Effector memory CD8-positive, alpha-beta T cell (primary cell): ENCODE data around the gene DDN.

Experiments used
- ATAC-seq: fragments of 150-1000 bp; cut with Tn5 transposase; replicated peaks from 2 replicates; pipeline ENCODE4 v1.10.0; 2021; ENCODE audit warnings: mild to moderate bottlenecking, moderate library complexity
- DNase-seq, 3 experiments: peaks; one replicate each; pipeline ENCODE4 v3.0.0; 2021
- H3K27ac Mint-ChIP-seq, 2 donors: one replicate each; pipeline ENCODE4 v1.8.0; 2022; ENCODE audit warnings: mild to moderate bottlenecking in 2 of 2, mixed read lengths in 2 of 2, moderate library complexity in 2 of 2
- H3K27me3 Mint-ChIP-seq, 2 donors: one replicate each; pipeline ENCODE4 v1.8.0; 2022; ENCODE audit warnings: mixed read lengths in 2 of 2
- H3K36me3 Mint-ChIP-seq: one replicate; pipeline ENCODE4 v1.8.0; 2022; ENCODE audit warnings: mild to moderate bottlenecking, moderate library complexity, mixed read lengths; ENCODE audit not compliant: insufficient read depth
- H3K4me1 Mint-ChIP-seq, 2 donors: one replicate each; pipeline ENCODE4 v1.8.0; 2022; ENCODE audit warnings: low read depth in 2 of 2, mixed read lengths in 2 of 2
- H3K4me3 Mint-ChIP-seq, 2 donors: one replicate each; pipeline ENCODE4 v1.8.0; 2022; ENCODE audit warnings: mild to moderate bottlenecking in 2 of 2, mixed read lengths in 2 of 2, moderate library complexity in 2 of 2
- H3K9me3 Mint-ChIP-seq, 2 donors: one replicate each; pipeline ENCODE4 v1.8.0; 2022; ENCODE audit warnings: mixed read lengths in 2 of 2

The DDN gene

GRCh38 chr12:49026678-49027480, 27.7 kb upstream of the DDN start:
- Mint-ChIP-seq H3K4me1 (peaks cover 2 to 4% of the 10 kb centered on the region in 2 donors), H3K9me3 (no peaks in the 10 kb centered on the region), H3K27me3 (no peaks in the 10 kb centered on the region), H3K4me3 (no peak overlapping the region), H3K36me3 (peaks cover 54% of the 10 kb centered on the region), H3K27ac (peak overlapping the region in 1 of 2 donors; percentile 88)
- DNase-seq (no peak), ATAC-seq (no peak)

GRCh38 chr12:49026101-49026500, 26.9 kb upstream of the DDN start:
- peak overlapping the region in 1 of 2 donors; percentile 81 for H3K27ac Mint-ChIP-seq
- no peaks in the 10 kb centered on the region for H3K27me3 Mint-ChIP-seq
- peaks cover 52% of the 10 kb centered on the region for H3K36me3 Mint-ChIP-seq
- H3K4me3 Mint-ChIP-seq, result no peak overlapping the region
- no peaks in the 10 kb centered on the region for H3K9me3 Mint-ChIP-seq
- H3K4me1 Mint-ChIP-seq, result peaks cover 2 to 4% of the 10 kb centered on the region in 2 donors
- DNase-seq (no peak), ATAC-seq (no peak)

DNA sequence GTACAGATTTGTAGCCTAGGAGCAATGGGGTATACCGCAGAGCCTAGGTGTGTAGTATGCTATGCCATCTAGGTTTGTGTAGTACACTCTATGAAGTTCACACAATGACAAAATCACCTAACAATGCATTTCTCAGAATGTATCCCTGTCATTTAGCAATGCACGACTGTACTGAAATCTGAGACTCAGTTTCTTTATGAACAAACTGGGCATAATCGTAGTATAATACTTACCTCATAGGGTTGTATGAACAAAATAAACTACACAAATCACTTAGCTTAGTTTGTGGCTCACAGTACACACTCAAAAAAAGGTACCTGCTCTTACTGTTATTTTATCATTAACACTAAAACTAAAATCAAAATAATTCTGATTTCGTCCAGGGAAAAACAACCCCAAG, 26.3 kb upstream of the DDN start:
- Mint-ChIP-seq H3K4me1 (peaks cover 2 to 4% of the 10 kb centered on the region in 2 donors), H3K36me3 (peaks cover 52% of the 10 kb centered on the region), H3K27ac (peak overlapping the region in 1 of 2 donors; percentile 81), H3K4me3 (no peak overlapping the region), H3K27me3 (no peaks in the 10 kb centered on the region), H3K9me3 (no peaks in the 10 kb centered on the region)
- ATAC-seq (no peak), DNase-seq (no peak)

- Mint-ChIP-seq H3K4me3 (no peak overlapping the region), H3K27ac (peak overlapping the region; percentile 81 to 89), H3K4me1 (peaks cover 6 to 9% of the 10 kb centered on the region in 2 donors), H3K27me3 (no peaks in the 10 kb centered on the region), H3K36me3 (peaks cover 50% of the 10 kb centered on the region), H3K9me3 (no peaks in the 10 kb centered on the region)
- ATAC-seq (no peak), DNase-seq (no peak)
These were observed 25.4 kb upstream of the DDN start for GRCh38 chr12:49024543-49024942.

DNA sequence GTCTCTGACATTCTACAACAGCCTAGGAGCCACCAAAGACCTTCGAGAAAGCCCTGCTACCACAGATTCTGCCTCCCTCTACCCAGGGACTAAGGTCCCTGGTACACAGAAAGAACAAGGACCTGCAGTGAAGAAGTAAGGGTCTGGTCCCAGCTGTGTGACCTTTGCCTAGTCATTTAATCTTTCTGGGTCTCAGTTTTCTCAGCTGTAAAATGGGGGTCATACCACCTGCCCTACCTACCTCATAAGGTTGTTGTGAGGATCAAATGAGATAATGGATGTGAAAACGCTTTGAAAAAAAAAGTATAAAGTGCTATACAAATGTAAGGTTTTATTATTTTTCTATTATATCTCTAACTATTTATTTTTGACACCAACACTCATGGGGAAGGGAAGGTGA, 24.6 kb upstream of the DDN start:
- H3K27ac Mint-ChIP-seq, result peak overlapping the region; percentile 89 to 100
- no peak for DNase-seq
- peaks cover 57% of the 10 kb centered on the region for H3K36me3 Mint-ChIP-seq

GRCh38 chr12:49022558-49023178, 23.5 kb upstream of the DDN start:
- ATAC-seq (no peak), DNase-seq (no peak)
- no peak overlapping the region for H3K4me3 Mint-ChIP-seq
- H3K9me3 Mint-ChIP-seq, result no peaks in the 10 kb centered on the region
- peak overlapping the region; percentile 89 to 100 for H3K27ac Mint-ChIP-seq
- H3K4me1 Mint-ChIP-seq, result peaks cover 15 to 19% of the 10 kb centered on the region in 2 donors
- peaks cover 60% of the 10 kb centered on the region for H3K36me3 Mint-ChIP-seq
- no peaks in the 10 kb centered on the region for H3K27me3 Mint-ChIP-seq

More for the DNA sequence above, 24.6 kb upstream of the DDN start:
- no peak overlapping the region for H3K4me3 Mint-ChIP-seq
- no peaks in the 10 kb centered on the region for H3K9me3 Mint-ChIP-seq
- H3K4me1 Mint-ChIP-seq, result peaks cover 12 to 15% of the 10 kb centered on the region in 2 donors
- no peak for ATAC-seq
- H3K27me3 Mint-ChIP-seq, result no peaks in the 10 kb centered on the region

GRCh38 chr12:49021292-49021915, 22.2 kb upstream of the DDN start:
- H3K9me3 Mint-ChIP-seq, result no peaks in the 10 kb centered on the region
- H3K4me1 Mint-ChIP-seq, result peaks cover 23 to 30% of the 10 kb centered on the region in 2 donors
- H3K36me3 Mint-ChIP-seq, result peaks cover 58% of the 10 kb centered on the region
- DNase-seq (no peak), ATAC-seq (no peak)
- peak overlapping the region; percentile 100 for H3K27ac Mint-ChIP-seq
- H3K27me3 Mint-ChIP-seq, result no peaks in the 10 kb centered on the region
- no peak overlapping the region for H3K4me3 Mint-ChIP-seq

DNA sequence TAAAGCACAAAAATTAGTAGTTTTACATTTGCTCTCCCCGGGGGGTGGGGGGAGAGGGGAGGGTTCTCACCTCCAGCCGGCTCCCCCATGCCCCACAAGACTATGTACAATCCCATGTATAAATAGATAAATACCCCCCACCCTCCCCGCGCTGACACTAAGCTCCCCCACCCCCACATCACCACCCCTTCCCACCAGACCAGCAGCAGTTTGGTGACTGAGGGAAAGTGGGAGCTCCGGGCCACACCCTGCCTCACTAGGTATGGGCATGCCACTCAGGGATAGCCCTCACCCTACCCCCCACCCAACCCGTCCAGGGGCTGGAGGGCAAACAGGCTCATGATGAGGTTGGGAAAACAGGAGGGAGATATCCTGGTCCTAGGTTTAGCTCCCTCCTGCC, 21.3 kb upstream of the DDN start:
- no peaks in the 10 kb centered on the region for H3K27me3 Mint-ChIP-seq
- ATAC-seq, result no peak
- DNase-seq, result no peak
- peak overlapping the region; percentile 100 for H3K27ac Mint-ChIP-seq
- H3K9me3 Mint-ChIP-seq, result no peaks in the 10 kb centered on the region
- no peak overlapping the region for H3K4me3 Mint-ChIP-seq
- H3K4me1 Mint-ChIP-seq, result peaks cover 29 to 34% of the 10 kb centered on the region in 2 donors
- peaks cover 56% of the 10 kb centered on the region for H3K36me3 Mint-ChIP-seq

- ATAC-seq (no peak), DNase-seq (peak in 2 of 3 experiments; percentile 36 to 57)
- Mint-ChIP-seq H3K36me3 (peaks cover 53% of the 10 kb centered on the region), H3K27ac (peak overlapping the region; percentile 100), H3K4me3 (peak overlapping the region; percentile 75 to 94), H3K9me3 (no peaks in the 10 kb centered on the region), H3K27me3 (no peaks in the 10 kb centered on the region), H3K4me1 (peaks cover 29 to 34% of the 10 kb centered on the region in 2 donors)
These were observed 20.5 kb upstream of the DDN start for GRCh38 chr12:49019443-49020324.

DNA sequence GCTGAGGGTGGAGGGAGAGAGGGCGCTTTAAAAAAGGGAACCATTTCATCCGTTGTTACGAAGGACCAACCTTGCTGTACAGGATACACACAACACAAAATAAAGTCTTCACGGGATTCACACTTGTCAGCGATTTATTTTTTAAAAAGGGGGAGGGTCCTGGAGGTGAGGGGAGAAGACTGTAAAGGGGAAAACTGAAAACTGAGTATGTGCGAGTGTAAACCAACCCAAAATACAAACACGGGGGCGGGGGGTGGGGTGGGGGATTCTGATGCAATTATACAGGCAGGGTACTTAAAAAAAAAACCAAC, 19.9 kb upstream of the DDN start:
- no peaks in the 10 kb centered on the region for H3K27me3 Mint-ChIP-seq
- ATAC-seq, result peak; percentile 23
- H3K4me3 Mint-ChIP-seq, result peak overlapping the region; percentile 94
- peak overlapping the region; percentile 100 for H3K27ac Mint-ChIP-seq
- no peak for DNase-seq
- H3K36me3 Mint-ChIP-seq, result peaks cover 53% of the 10 kb centered on the region
- peaks cover 29 to 38% of the 10 kb centered on the region in 2 donors for H3K4me1 Mint-ChIP-seq
- H3K9me3 Mint-ChIP-seq, result no peaks in the 10 kb centered on the region

- H3K27me3 Mint-ChIP-seq, result no peaks in the 10 kb centered on the region
- no peaks in the 10 kb centered on the region for H3K9me3 Mint-ChIP-seq
- H3K4me3 Mint-ChIP-seq, result peak within 1 kb of the TSS; percentile 94
- peak; percentile 97 to 98 (median 98) for DNase-seq
- peak; percentile 85 for ATAC-seq
- peaks cover 54% of the 10 kb centered on the region for H3K36me3 Mint-ChIP-seq
- peaks cover 29 to 38% of the 10 kb centered on the region in 2 donors for H3K4me1 Mint-ChIP-seq
- H3K27ac Mint-ChIP-seq, result peak within 1 kb of the TSS; percentile 100
These were observed 19.3 kb upstream of the DDN start, which contains the start of gene PRKAG1 for GRCh38 chr12:49018261-49019119. Gene PRKAG1, minus strand, starts transcription at chr12:49018776. Its CDS starts 36 bp downstream, at chr12:49018740.

DNA sequence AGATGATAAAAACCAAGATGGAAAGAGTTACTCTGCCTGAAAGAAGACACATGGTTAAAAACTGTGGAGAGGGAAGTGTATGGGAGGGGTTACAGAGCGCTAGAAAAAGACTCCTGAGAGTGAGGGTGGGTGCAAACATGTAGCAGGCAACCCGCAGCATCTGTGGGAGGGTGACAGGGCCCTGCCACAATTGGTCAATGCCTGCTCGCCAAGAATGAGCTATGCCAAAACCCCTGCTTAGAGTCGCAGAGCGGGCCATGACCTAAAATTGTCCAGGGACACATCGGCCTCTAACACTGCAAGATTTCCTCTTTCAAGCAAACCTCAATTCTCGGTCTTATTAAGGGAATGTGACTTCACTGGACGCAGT, 18.7 kb upstream of the DDN start:
- Mint-ChIP-seq H3K36me3 (peaks cover 55% of the 10 kb centered on the region), H3K4me1 (peaks cover 29 to 38% of the 10 kb centered on the region in 2 donors), H3K27ac (peak overlapping the region; percentile 100), H3K4me3 (peak overlapping the region; percentile 94), H3K27me3 (no peaks in the 10 kb centered on the region), H3K9me3 (no peaks in the 10 kb centered on the region)
- peak in 1 of 3 experiments; percentile 28 for DNase-seq
- ATAC-seq, result peak; percentile 10
